Stimulated activated CD4-positive, alpha-beta T cell treated with anti-CD3 and anti-CD28 coated beads, Interleukin-1b, Interleukin-23, amount 100 ng/mL, for 48 hours (primary cell): Measurements from ENCODE around the gene DLX5.

Experiments used
- DNase-seq: peaks from one replicate; pipeline ENCODE4 v3.0.0-alpha.2; 2020

The DLX5 gene

GRCh38 chr7:96987719-96988118 lies 36.9 kb downstream of the DLX5 start:
- no peak for DNase-seq

GRCh38 chr7:96986901-96987300 lies 37.7 kb downstream of the DLX5 start:
- DNase-seq, result no peak

- DNase-seq, result no peak
Measured at GRCh38 chr7:96985992-96986391, 38.6 kb downstream of the DLX5 start.

- DNase-seq, result no peak
Measured at GRCh38 chr7:96982586-96982985, 42.0 kb downstream of the DLX5 start.

GRCh38 chr7:96979551-96980276 lies 44.9 kb downstream of the DLX5 start:
- no peak for DNase-seq

- no peak for DNase-seq
Measured at GRCh38 chr7:96977445-96977844, 47.2 kb downstream of the DLX5 start.

- DNase-seq, result no peak
Measured at GRCh38 chr7:96976106-96976505, 48.5 kb downstream of the DLX5 start.

- DNase-seq, result no peak
Measured at GRCh38 chr7:96973986-96974385, 50.6 kb downstream of the DLX5 start.

GRCh38 chr7:96970739-96971138 lies 53.9 kb downstream of the DLX5 start:
- DNase-seq, result no peak
